Liver (tissue), 3 donors: ENCODE results near the gene GVQW3.

ENCODE experiments used
- FOXA1 ChIP-seq: IDR thresholded peaks from 2 replicates; pipeline ENCODE4 v1.6.1; 2016; ENCODE audit warnings: antibody characterized with exemption
- HNF4A ChIP-seq, 2 donors: conservative IDR thresholded peaks; 2 replicates each; pipeline ENCODE4 v1.6.1; 2016; ENCODE audit warnings: antibody characterized with exemption in 2 of 2, mild to moderate bottlenecking in 2 of 2
- RXRA ChIP-seq, 2 donors: IDR thresholded peaks; 2 replicates each; pipeline ENCODE4 v1.6.1; 2017 to 2018; ENCODE audit warnings: antibody characterized with exemption in 2 of 2, mild to moderate bottlenecking in 1 of 2
- SP1 ChIP-seq: IDR thresholded peaks from 2 replicates; pipeline ENCODE4 v1.6.1; 2018; ENCODE audit warnings: antibody characterized with exemption, mild to moderate bottlenecking
- TAF1 ChIP-seq: conservative IDR thresholded peaks from 2 replicates; pipeline ENCODE4 v1.6.1; 2016; ENCODE audit warnings: antibody characterized with exemption, mild to moderate bottlenecking
- TF ChIP-seq, protein P1 (sequence below): fragments of 150-350 bp; IDR thresholded peaks from 2 replicates; pipeline ENCODE4 v1.5.1; 2017; ENCODE audit warnings: improper control_type of control experiment, low read depth, low read length; ENCODE audit not compliant: missing input control
- donor health status: healthy.
- donor health status: healthy.

DNA sequence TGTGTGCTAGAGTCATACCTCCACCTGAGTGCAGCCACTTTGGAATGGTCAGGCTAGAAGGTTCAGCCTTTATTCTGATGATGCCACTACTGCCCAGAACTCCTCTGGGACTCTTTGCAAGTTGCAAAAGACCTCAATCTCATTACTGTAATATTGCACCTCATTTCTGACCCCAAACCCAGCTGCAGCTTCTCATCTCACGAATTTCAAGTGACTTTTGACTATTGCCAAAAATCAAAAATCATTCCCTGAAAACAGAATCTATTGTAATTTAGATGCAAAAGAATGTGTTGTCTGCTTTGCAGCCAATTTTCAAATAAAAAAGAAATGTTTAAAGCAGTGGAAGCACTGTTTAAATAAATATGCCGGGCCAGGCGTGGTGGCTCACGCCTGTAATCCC lies 25.2 kb downstream of the GVQW3 start:
- TF ChIP-seq, protein P1, sequence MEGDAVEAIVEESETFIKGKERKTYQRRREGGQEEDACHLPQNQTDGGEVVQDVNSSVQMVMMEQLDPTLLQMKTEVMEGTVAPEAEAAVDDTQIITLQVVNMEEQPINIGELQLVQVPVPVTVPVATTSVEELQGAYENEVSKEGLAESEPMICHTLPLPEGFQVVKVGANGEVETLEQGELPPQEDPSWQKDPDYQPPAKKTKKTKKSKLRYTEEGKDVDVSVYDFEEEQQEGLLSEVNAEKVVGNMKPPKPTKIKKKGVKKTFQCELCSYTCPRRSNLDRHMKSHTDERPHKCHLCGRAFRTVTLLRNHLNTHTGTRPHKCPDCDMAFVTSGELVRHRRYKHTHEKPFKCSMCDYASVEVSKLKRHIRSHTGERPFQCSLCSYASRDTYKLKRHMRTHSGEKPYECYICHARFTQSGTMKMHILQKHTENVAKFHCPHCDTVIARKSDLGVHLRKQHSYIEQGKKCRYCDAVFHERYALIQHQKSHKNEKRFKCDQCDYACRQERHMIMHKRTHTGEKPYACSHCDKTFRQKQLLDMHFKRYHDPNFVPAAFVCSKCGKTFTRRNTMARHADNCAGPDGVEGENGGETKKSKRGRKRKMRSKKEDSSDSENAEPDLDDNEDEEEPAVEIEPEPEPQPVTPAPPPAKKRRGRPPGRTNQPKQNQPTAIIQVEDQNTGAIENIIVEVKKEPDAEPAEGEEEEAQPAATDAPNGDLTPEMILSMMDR = no peak
- no peak for TF ChIP-seq FOXA1
- no peak for TF ChIP-seq SP1
- TF ChIP-seq RXRA (IDR thresholded peaks at IDR 0.05) = no peak
- no peak for TF ChIP-seq TAF1
- TF ChIP-seq HNF4A (conservative IDR thresholded peaks at IDR 0.05) = no peak
